AG10803 (cell line): ENCODE results near the gene STIP1.

Experiments used
- DNase-seq: peaks from one replicate; pipeline ENCODE4 v3.0.0; 2010; ENCODE audit warnings: low read depth
- H3K4me3 ChIP-seq: 2 replicates; pipeline ENCODE4 v1.5.1; 2011; ENCODE audit warnings: mild to moderate bottlenecking, low read length, control low read depth
- TF ChIP-seq, protein P1 (sequence below): conservative IDR thresholded peaks from 2 replicates; pipeline ENCODE4 v1.5.1; 2011; ENCODE audit warnings: mild to moderate bottlenecking, low read length, control low read depth, inconsistent platforms

The STIP1 gene

DNA sequence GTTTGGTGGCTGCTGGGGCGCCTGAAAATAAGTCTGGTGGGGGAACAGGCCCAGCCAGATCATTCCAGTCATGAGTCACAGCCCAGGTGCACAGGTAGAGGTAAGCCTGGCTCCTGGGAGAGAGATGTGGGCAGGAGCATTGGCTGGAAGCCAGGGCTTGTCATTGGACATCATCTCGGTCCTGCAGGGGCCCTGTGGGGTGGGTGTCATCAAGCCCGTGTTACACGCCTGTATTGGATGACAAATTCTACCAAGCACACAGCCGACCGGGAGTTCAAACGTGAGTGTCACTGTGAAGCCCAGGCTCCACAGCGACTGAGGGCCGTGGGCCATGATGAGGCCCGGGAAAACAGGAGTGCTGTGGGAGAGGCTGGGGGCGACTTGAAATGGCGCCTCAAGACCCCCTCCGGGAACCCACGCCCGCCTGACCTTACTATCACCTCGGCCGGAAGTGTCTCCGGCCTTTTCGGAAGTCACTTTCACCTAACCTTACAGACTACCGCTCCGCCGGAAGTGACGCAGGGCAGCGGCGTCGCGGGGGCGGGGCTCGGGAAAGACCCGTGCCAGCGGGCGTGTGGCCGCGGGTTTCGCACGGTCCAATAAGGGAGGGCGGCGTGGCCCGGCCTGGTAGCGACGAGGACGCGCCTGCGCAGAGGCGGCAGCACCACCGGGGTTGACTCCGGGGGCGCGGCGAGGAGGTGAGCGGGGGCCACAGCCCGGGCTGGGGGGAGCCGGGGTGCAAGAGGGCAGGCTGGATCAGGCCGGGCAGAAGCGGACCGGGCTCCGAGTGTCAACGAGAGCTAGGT is 54.7 kb downstream of the STIP1 start, which contains the start of gene FKBP2:
Gene FKBP2, plus strand, starts transcription at position 661 of the 806 bp plus-strand sequence. CDS start 1,293 bp downstream, outside the sequence.
- DNase-seq: peak; percentile 96
- TF ChIP-seq, protein P1, sequence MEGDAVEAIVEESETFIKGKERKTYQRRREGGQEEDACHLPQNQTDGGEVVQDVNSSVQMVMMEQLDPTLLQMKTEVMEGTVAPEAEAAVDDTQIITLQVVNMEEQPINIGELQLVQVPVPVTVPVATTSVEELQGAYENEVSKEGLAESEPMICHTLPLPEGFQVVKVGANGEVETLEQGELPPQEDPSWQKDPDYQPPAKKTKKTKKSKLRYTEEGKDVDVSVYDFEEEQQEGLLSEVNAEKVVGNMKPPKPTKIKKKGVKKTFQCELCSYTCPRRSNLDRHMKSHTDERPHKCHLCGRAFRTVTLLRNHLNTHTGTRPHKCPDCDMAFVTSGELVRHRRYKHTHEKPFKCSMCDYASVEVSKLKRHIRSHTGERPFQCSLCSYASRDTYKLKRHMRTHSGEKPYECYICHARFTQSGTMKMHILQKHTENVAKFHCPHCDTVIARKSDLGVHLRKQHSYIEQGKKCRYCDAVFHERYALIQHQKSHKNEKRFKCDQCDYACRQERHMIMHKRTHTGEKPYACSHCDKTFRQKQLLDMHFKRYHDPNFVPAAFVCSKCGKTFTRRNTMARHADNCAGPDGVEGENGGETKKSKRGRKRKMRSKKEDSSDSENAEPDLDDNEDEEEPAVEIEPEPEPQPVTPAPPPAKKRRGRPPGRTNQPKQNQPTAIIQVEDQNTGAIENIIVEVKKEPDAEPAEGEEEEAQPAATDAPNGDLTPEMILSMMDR: no peak
- peak within 1 kb of the TSS; percentile 82 for H3K4me3 ChIP-seq

DNA sequence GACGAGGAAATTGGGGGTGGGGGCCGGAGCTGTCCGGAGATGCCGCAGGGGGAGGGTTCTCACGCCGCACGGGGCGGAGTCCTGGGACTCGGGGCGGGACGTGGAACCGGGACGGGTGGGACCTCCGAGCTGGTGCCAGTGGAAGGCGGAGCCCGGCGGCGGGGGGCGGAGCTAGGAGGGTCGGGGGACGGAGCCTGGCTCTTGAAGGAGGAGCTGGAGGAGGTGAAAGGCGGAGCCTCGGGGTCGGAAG is 55.2 kb downstream of the STIP1 start:
- DNase-seq: peak; percentile 99
- H3K4me3 ChIP-seq: peak overlapping the region; percentile 74
- TF ChIP-seq, protein P1: no peak

DNA sequence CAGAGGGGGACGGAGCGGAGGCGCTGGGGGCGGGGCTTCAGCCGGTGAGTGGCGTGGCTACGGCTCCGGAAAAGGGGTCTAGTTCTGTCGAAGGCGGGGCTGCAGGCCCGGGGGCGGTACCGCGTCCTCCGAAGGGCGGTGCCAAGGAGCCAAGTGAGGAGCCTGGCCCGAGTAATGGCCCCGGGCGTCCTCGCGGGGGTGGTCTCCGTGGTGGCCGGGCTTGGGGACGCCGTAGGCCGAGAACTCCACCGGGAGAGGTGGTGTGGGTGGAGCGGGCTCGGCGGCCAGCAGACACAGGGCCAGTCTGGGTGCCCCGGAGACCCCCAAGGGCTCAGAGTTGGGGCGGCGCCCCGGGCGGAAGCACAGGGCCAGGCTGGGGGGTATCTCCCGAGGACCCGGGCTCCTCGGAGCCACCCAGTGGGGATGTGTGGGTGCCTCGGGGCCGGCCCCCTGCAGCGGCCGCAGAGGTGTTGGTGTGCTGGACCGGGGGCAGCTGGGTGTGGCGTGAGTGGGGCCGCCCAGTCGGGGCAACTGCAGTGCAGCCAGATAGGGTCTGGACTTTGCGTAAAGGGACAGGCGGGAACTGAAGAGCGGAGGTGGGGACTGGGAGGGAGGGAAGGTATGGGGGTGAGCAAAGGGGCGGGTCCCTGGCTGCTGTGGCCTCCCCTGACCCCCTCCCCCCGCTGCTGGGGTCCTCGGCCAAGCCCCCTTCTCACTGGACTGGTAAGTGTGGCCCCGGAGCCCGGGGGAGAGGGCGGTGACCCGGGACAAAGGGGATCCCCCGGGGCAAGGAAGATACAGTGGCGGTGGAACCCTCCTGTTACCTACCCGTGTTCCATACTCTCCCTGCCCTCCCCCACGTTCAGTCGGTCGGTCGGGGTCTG is 55.8 kb downstream of the STIP1 start:
- peak overlapping the region; percentile 82 for H3K4me3 ChIP-seq
- no peak for DNase-seq
- TF ChIP-seq, protein P1: no peak

DNA sequence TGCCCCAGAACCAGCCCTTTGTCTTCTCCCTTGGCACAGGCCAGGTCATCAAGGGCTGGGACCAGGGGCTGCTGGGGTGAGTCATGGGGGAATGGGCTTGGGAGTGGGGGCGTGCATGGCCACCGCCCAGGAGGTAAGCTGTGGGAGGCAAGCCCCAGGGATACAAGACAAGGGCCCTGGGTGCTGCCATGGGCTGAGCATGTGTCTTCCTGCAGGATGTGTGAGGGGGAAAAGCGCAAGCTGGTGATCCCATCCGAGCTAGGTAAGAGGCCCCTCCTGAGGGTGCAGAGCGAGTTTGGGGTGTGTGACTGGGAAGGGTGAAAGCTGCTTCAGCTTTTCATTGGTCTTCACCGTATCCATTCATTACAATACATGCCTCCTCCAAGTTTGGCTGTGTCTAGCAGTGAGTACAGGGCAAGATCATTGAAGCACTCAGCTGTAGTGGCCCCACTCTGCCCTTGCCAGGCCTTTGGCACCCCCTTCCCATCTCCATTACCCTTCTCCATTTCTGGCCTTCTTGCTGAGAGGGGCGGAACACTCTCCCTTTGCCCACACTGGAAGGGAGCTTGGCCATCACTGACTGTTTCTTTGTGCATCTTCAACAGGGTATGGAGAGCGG is 57.4 kb downstream of the STIP1 start:
- no peak for DNase-seq
- TF ChIP-seq, protein P1: no peak
- peak overlapping the region; percentile 17; the same call in 1 of the 2 replicates for H3K4me3 ChIP-seq

DNA sequence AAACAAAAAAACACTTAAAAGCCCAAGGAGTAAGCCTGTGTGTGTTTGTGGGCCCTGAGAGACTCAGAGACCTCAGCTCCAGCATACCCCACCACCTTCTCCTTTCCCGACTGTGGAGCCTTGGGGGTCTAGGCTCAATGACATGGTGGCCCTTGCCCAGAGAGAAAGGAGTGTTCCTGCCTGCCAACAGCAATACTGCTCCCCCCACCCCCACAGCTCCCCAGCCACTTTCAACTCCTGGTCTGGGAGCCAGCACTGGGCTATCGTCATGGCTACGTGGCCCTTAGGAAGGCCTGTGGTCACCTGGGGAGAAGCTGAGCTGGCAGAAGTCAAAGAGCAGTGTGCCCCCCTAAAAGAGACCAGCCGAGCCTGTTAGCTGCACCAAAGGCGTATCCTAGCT is 58.1 kb downstream of the STIP1 start:
- no peak overlapping the region for H3K4me3 ChIP-seq
- no peak for DNase-seq
- TF ChIP-seq, protein P1: no peak

DNA sequence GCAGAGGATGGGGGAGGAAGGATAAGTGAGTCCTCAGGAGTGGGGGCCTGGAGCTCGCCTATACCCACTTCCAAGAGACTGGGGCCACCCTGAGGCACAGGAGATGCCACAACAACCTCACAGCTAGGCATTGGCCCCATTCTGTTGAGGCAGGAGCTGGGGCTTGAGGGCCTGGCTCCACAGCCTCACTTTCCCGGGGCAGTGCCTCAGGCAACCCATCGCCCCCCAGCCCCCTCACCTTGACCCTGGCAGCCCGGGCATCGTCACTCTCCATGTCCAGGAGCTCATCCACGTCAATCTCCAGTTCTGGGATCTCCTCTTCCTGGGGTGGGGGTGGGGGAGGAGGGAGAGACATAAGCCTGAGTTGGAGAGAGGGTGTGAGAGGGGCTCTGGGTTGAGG is 59.0 kb downstream of the STIP1 start:
- peak overlapping the region; percentile 96 for H3K4me3 ChIP-seq
- DNase-seq: no peak
- TF ChIP-seq, protein P1: no peak
